RKO (cell line): ENCODE data around the gene CFAP206.

Experiments
- DNase-seq: peaks from one replicate; pipeline ENCODE4 v3.0.0-alpha.2; 2016; ENCODE audit warnings: low spot score

Gene CFAP206

GRCh38 chr6:87407901-87408720 is at the start of gene CFAP206:
Gene CFAP206 (plus strand): TSS chr6:87407972. CDS start chr6:87409840, 1,868 bp downstream.
- DNase-seq: peak; percentile 87

DNA sequence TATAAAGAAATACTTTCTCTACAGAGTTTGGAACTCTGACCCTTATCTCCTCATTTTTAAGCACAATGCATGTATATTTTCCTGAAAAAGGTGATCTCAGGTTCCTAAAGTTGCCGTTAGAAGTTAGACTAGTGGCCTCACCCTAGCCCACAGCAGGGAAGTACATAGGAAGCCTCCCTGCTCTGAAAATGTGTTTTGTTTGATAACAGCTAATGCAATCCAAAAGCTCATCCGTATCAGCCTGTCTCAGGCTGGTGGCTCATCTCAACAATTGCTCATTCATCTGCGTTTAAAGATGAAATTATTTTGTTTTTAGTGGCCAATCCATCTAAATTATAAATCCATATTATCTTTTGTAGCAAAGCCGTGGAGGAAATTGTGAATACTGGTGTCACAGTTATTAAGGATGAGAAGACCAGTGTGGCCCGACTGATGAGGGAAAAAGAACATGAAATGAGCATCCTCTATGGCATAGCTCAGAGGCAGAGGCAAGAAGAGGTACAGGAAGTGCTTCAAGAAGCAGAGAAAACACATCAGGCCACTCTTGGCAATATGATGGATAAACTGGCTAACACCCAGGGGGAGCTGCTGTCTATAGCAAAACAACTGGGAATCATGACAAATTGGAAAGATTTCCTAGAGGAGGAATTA is 43.0 kb upstream of the CFAP206 start:
- no peak for DNase-seq

DNA sequence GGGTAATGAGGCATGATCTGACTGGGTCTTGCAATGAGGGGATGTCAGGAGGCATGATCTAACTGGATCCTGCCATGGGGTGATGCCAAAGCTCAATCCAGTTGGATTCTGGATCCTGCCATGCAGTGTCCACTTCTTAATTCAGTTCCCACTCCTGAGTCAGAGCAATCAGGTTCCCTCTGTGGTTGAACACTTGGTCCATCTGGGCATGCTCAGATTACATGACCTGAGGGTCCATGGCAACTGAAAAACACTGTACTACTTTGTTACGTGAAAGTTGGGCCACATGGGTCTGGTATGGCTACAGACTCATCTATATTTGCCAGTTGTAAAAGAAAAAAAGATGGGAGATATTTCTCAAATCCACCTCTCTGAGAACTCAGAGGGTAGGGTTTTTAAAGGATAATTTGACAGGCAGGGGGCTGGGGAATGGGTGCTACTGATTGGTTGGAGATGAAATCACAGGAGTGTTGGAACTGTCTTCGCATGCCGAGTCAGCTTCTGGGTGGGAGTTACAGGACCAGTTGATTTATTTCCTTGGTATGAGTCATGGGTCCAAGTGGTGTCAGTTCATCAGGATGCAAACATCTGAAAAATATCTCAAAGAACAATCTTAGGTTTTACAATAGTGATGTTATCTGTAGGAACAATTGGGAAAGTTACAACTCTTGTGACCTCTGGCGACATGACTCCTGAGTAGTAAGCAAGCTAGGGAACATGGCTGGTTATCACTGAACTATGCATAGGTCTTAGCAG is 41.5 kb upstream of the CFAP206 start:
- peak; percentile 35 for DNase-seq

DNA sequence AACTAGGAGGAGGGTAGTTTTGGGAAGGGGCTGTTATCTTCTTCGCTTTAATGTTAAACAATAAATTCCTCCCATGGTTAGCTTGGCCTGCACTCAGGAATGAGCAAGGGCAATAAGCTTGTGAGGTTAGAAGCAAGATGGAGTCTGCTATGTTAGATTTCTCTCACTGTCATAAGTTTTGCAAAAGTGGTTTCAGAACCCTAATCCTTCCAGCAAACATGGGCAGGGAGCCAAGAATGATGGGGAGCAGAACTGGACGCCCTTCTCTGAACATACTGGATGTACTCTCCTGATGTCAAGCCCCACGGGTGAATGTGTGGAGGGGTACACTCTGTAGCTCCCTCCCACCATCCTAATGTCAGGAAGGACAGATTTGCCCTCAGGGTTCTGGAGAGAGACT is 40.9 kb upstream of the CFAP206 start:
- no peak for DNase-seq

- DNase-seq: no peak
Measured at GRCh38 chr6:87373377-87373776, 34.4 kb upstream of the CFAP206 start.

GRCh38 chr6:87375315-87375714 is 32.5 kb upstream of the CFAP206 start:
- no peak for DNase-seq

- DNase-seq: no peak
Measured at GRCh38 chr6:87376643-87377042, 31.1 kb upstream of the CFAP206 start.

GRCh38 chr6:87378947-87379346 is 28.8 kb upstream of the CFAP206 start:
- no peak for DNase-seq

GRCh38 chr6:87382861-87383260 is 24.9 kb upstream of the CFAP206 start:
- DNase-seq: no peak

- DNase-seq: no peak
Measured at GRCh38 chr6:87384038-87384437, 23.7 kb upstream of the CFAP206 start.

DNA sequence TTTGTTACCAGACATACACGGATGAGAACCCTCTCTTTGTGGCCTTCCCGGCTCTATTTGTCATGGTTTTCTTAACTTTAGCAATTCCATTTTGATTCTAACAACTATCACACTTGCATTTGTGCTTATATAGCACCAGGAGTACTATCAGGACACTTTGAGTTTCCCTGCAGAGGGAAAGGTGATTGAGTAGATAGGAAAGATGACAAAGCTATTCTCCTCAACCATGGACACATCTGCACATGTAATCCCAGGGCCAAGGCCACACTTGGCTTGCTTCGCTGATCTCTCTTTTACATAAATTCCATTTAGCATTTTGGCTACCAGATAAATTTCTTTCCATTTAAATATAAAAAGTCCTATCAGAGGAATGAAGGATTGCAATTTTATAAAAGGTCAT is 23.3 kb upstream of the CFAP206 start:
- no peak for DNase-seq

GRCh38 chr6:87391334-87391733 is 16.4 kb upstream of the CFAP206 start:
- DNase-seq: peak; percentile 45

GRCh38 chr6:87393026-87393622 is 14.6 kb upstream of the CFAP206 start:
- peak; percentile 81 for DNase-seq

- DNase-seq: no peak
Measured at GRCh38 chr6:87395431-87395830, 12.3 kb upstream of the CFAP206 start.

DNA sequence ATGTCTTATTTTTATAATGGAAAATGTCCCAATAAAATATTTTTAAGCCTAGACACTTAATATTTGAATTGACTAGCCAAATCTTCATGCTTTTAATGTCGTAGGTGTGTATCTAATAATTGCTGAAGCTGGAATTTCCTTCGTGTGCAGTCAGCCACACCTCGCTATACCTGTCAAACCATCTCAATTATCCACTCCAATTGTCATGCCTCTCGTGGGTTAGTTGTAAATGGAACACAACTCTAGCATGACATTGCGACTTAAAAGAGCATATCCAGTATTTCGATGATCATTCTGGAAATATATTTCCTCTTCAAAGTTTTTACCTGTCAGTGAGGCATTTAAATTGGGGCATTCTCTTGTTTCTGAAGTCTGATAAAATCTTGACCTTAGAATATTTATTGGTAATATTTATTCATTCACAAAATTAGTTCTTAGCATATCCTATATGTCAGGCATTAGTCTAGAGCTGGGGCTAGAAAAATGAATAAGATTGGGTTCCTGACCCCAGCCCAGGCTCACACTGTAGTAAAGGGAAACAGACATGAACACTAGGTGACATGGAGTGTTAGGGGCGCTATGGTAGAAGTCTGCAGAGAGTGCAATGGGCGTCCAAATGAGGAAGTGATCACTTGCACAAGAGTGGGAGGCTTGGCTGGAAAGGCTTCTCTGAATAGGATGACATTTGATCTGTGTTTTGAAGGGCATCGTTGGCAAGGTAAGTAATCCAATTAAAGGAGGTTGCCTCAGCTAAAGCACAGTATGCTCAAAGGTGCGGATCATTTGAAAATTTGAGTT is 11.0 kb upstream of the CFAP206 start:
- no peak for DNase-seq

DNA sequence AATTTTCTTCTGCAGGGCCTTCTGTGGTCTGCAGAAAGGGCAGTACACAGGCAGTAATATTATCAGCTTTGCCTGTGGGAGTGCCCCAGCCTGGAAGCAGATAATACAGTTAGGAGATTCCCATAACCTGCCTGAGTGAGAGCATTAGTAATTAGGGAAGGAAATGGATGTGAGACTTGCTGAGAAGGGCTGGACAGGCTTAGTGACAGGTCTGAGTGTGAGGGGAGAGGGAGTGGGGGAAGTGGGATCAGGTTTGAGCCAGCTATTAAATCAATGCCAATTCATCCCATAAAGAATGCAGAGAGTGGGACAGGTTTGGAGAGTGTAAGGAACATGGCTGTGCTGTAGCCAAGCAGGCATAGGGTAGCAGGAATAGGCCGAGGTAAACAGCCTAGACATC is 10.1 kb upstream of the CFAP206 start:
- no peak for DNase-seq

GRCh38 chr6:87401832-87402231 is 5.9 kb upstream of the CFAP206 start:
- DNase-seq: no peak

GRCh38 chr6:87407561-87407900 is 241 bp upstream of the CFAP206 start:
- DNase-seq: peak; percentile 54

- DNase-seq: no peak
Measured at GRCh38 chr6:87408721-87409155, 966 bp downstream of the CFAP206 start.

- DNase-seq: no peak
Measured at GRCh38 chr6:87419266-87419665, 11.5 kb downstream of the CFAP206 start.

DNA sequence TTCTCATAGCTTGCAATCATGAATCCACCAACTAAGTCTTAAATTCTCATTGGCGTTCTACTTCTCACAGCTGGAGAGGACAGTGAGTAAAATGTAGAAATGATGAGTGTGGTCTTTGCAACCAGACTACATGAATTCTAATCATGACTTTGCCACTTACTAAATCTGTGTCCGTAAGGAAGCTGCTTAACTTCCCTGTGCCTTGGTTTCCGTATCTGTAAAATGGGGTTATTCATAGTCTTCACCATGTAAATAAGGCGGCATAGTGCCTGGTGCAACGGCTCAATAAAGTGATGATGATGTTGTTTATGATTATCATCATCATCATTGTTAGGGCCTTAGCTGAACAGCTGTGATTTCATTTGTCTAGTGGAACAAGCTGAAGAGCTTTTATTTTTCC is 12.6 kb downstream of the CFAP206 start:
- DNase-seq: no peak

DNA sequence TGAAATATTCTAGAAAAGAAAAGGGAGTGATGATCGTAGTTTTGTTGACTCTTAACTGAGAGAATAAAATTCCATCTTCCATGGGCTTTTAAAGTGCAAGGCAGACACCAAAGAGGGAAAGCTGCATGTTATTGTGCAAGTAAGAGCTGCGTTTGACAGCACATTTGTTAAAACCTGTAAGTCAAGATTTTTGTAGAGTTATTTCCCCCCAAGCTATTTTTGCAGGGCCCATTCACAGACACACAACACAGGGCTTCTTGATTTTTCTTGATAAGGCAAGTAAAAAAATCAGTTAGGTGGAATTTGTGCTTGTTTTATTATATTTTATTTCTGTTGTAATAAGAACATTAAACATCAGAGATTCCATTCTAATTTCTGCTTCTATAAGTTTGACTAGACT is 13.8 kb downstream of the CFAP206 start:
- DNase-seq: no peak
